ENCODE measurements around the gene PAPPA2.

The PAPPA2 gene

GRCh38 chr1:176850871-176851270, 387.9 kb downstream of the PAPPA2 start:
- H3K4me3 ChIP-seq (ENCODE audit: low read depth in 1 of 2, low read length in 2 of 2) = no peak overlapping the region
- H3K9ac ChIP-seq (ENCODE audit: low read length) = no peak overlapping the region
- no peaks in the 10 kb centered on the region for H3K27me3 ChIP-seq (ENCODE audit: control insufficient read depth in 1 of 2, insufficient read depth in 2 of 2, low read length in 2 of 2)
- no peaks in the 10 kb centered on the region for H3K9me3 ChIP-seq (ENCODE audit: low read length)
- no peak overlapping the region for H3K27ac ChIP-seq (ENCODE audit: low read depth, low read length)
- no peaks in the 10 kb centered on the region for H3K36me3 ChIP-seq (ENCODE audit: insufficient read depth, low read length)
- peaks cover 18% of the 10 kb centered on the region for H3K4me1 ChIP-seq (ENCODE audit: insufficient read depth, low read length)

GRCh38 chr1:176852124-176852523, 389.1 kb downstream of the PAPPA2 start:
- peaks cover 6% of the 10 kb centered on the region for H3K4me1 ChIP-seq (ENCODE audit: insufficient read depth, low read length)
- no peak overlapping the region for H3K4me3 ChIP-seq (ENCODE audit: low read depth in 1 of 2, low read length in 2 of 2)
- no peak overlapping the region for H3K27ac ChIP-seq (ENCODE audit: low read depth, low read length)
- no peaks in the 10 kb centered on the region for H3K36me3 ChIP-seq (ENCODE audit: insufficient read depth, low read length)
- H3K9me3 ChIP-seq (ENCODE audit: low read length) = no peaks in the 10 kb centered on the region
- H3K27me3 ChIP-seq (ENCODE audit: control insufficient read depth in 1 of 2, insufficient read depth in 2 of 2, low read length in 2 of 2) = no peaks in the 10 kb centered on the region
- no peak overlapping the region for H3K9ac ChIP-seq (ENCODE audit: low read length)

GRCh38 chr1:176853503-176853902, 390.5 kb downstream of the PAPPA2 start:
- no peaks in the 10 kb centered on the region for H3K36me3 ChIP-seq (ENCODE audit: insufficient read depth, low read length)
- H3K4me3 ChIP-seq (ENCODE audit: low read depth in 1 of 2, low read length in 2 of 2) = no peak overlapping the region
- H3K27ac ChIP-seq (ENCODE audit: low read depth, low read length) = no peak overlapping the region
- H3K9me3 ChIP-seq (ENCODE audit: low read length) = no peaks in the 10 kb centered on the region
- no peak overlapping the region for H3K9ac ChIP-seq (ENCODE audit: low read length)
- no peaks in the 10 kb centered on the region for H3K27me3 ChIP-seq (ENCODE audit: control insufficient read depth in 1 of 2, insufficient read depth in 2 of 2, low read length in 2 of 2)
- peaks cover 11% of the 10 kb centered on the region for H3K4me1 ChIP-seq (ENCODE audit: insufficient read depth, low read length)

- H3K4me1 ChIP-seq (ENCODE audit: insufficient read depth, low read length) = peaks cover 14% of the 10 kb centered on the region
- no peaks in the 10 kb centered on the region for H3K36me3 ChIP-seq (ENCODE audit: insufficient read depth, low read length)
- no peaks in the 10 kb centered on the region for H3K9me3 ChIP-seq (ENCODE audit: low read length)
- H3K27me3 ChIP-seq (ENCODE audit: control insufficient read depth in 1 of 2, insufficient read depth in 2 of 2, low read length in 2 of 2) = no peaks in the 10 kb centered on the region
- H3K9ac ChIP-seq (ENCODE audit: low read length) = no peak overlapping the region
- no peak overlapping the region for H3K27ac ChIP-seq (ENCODE audit: low read depth, low read length)
- no peak overlapping the region for H3K4me3 ChIP-seq (ENCODE audit: low read depth in 1 of 2, low read length in 2 of 2)
Observed at GRCh38 chr1:176854121-176854520, 391.1 kb downstream of the PAPPA2 start.

DNA sequence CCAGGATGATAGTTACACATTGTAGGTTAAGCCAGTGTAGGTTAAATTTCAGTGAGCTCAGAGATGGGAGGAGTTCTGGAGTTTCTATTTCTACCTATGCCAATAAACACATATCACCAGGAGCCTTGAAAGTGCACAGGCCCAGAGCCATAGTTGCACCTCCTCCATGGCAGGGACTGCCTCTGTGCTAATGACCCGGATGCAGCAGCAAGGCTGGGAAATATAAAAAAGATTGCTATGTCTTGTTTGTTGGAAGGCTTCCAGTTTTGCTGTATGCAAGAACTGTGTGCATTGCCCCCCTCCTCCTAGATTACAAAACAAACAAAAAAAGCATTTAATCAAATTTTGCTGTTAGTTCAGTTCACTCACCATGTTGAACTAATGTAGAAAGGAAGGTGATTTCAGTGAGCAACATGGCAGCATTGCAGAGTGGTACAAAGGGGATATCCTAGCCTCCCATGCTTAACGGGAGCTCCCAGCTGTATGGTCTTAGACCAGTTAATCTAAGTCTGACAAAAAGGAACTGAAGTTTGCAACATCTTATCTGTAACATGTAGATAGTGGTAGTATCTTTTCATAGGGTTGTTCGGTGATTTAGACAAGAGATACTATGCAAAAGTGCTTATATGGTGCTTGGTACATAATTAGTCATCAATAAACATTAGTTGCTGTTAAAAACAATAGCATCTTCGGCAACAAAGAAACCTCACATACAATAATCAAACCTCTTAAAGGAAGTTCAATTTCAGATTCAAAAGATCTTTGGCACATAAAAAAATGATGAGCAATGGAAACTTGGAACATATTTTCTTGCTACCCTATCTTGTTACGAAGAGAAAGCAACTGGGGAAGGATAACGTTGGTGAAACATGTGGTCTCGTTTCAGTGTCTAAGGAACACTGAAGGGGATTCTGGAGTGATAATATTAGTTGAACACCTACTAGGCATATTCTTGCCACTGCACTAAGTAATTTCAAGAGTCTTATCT, 392.1 kb downstream of the PAPPA2 start:
- no peaks in the 10 kb centered on the region for H3K9me3 ChIP-seq (ENCODE audit: low read length)
- no peaks in the 10 kb centered on the region for H3K27me3 ChIP-seq (ENCODE audit: control insufficient read depth in 1 of 2, insufficient read depth in 2 of 2, low read length in 2 of 2)
- H3K27ac ChIP-seq (ENCODE audit: low read depth, low read length) = no peak overlapping the region
- no peaks in the 10 kb centered on the region for H3K36me3 ChIP-seq (ENCODE audit: insufficient read depth, low read length)
- H3K4me3 ChIP-seq (ENCODE audit: low read depth in 1 of 2, low read length in 2 of 2) = no peak overlapping the region
- H3K4me1 ChIP-seq (ENCODE audit: insufficient read depth, low read length) = peaks cover 14% of the 10 kb centered on the region
- H3K9ac ChIP-seq (ENCODE audit: low read length) = no peak overlapping the region

- Histone ChIP-seq H3K9ac (ENCODE audit: low read length) (no peak overlapping the region), H3K27ac (ENCODE audit: low read depth, low read length) (no peak overlapping the region), H3K4me1 (ENCODE audit: insufficient read depth, low read length) (peaks cover 14% of the 10 kb centered on the region), H3K4me3 (ENCODE audit: low read depth in 1 of 2, low read length in 2 of 2) (no peak overlapping the region), H3K9me3 (ENCODE audit: low read length) (no peaks in the 10 kb centered on the region), H3K36me3 (ENCODE audit: insufficient read depth, low read length) (no peaks in the 10 kb centered on the region), H3K27me3 (ENCODE audit: control insufficient read depth in 1 of 2, insufficient read depth in 2 of 2, low read length in 2 of 2) (no peaks in the 10 kb centered on the region)
Observed at GRCh38 chr1:176857632-176858031, 394.7 kb downstream of the PAPPA2 start.

- no peak overlapping the region for H3K4me3 ChIP-seq (ENCODE audit: low read depth in 1 of 2, low read length in 2 of 2)
- no peaks in the 10 kb centered on the region for H3K27me3 ChIP-seq (ENCODE audit: control insufficient read depth in 1 of 2, insufficient read depth in 2 of 2, low read length in 2 of 2)
- no peak overlapping the region for H3K9ac ChIP-seq (ENCODE audit: low read length)
- peaks cover 14% of the 10 kb centered on the region for H3K4me1 ChIP-seq (ENCODE audit: insufficient read depth, low read length)
- H3K36me3 ChIP-seq (ENCODE audit: insufficient read depth, low read length) = no peaks in the 10 kb centered on the region
- H3K27ac ChIP-seq (ENCODE audit: low read depth, low read length) = no peak overlapping the region
- no peaks in the 10 kb centered on the region for H3K9me3 ChIP-seq (ENCODE audit: low read length)
Observed at GRCh38 chr1:176858433-176858916, 395.5 kb downstream of the PAPPA2 start.

- no peak overlapping the region for H3K4me3 ChIP-seq (ENCODE audit: low read depth in 1 of 2, low read length in 2 of 2)
- no peak overlapping the region for H3K9ac ChIP-seq (ENCODE audit: low read length)
- H3K4me1 ChIP-seq (ENCODE audit: insufficient read depth, low read length) = peaks cover 2% of the 10 kb centered on the region
- no peaks in the 10 kb centered on the region for H3K27me3 ChIP-seq (ENCODE audit: control insufficient read depth in 1 of 2, insufficient read depth in 2 of 2, low read length in 2 of 2)
- no peaks in the 10 kb centered on the region for H3K9me3 ChIP-seq (ENCODE audit: low read length)
- no peaks in the 10 kb centered on the region for H3K36me3 ChIP-seq (ENCODE audit: insufficient read depth, low read length)
- no peak overlapping the region for H3K27ac ChIP-seq (ENCODE audit: low read depth, low read length)
Observed at GRCh38 chr1:176863613-176864012, 400.6 kb downstream of the PAPPA2 start.

- Histone ChIP-seq H3K36me3 (ENCODE audit: insufficient read depth, low read length) (no peaks in the 10 kb centered on the region), H3K27me3 (ENCODE audit: control insufficient read depth in 1 of 2, insufficient read depth in 2 of 2, low read length in 2 of 2) (no peaks in the 10 kb centered on the region), H3K4me1 (ENCODE audit: insufficient read depth, low read length) (peaks cover under 1% of the 10 kb centered on the region), H3K4me3 (ENCODE audit: low read depth in 1 of 2, low read length in 2 of 2) (no peak overlapping the region), H3K27ac (ENCODE audit: low read depth, low read length) (no peak overlapping the region), H3K9ac (ENCODE audit: low read length) (no peak overlapping the region), H3K9me3 (ENCODE audit: low read length) (no peaks in the 10 kb centered on the region)
Observed at GRCh38 chr1:176864211-176864610, 401.2 kb downstream of the PAPPA2 start.

- Histone ChIP-seq H3K36me3 (ENCODE audit: insufficient read depth, low read length) (no peaks in the 10 kb centered on the region), H3K27ac (ENCODE audit: low read depth, low read length) (no peak overlapping the region), H3K27me3 (ENCODE audit: control insufficient read depth in 1 of 2, insufficient read depth in 2 of 2, low read length in 2 of 2) (no peaks in the 10 kb centered on the region), H3K9ac (ENCODE audit: low read length) (no peak overlapping the region), H3K4me1 (ENCODE audit: insufficient read depth, low read length) (peaks cover 8% of the 10 kb centered on the region), H3K9me3 (ENCODE audit: low read length) (no peaks in the 10 kb centered on the region), H3K4me3 (ENCODE audit: low read depth in 1 of 2, low read length in 2 of 2) (no peak overlapping the region)
Observed at GRCh38 chr1:176866011-176866714, 403.2 kb downstream of the PAPPA2 start.

GRCh38 chr1:176869577-176869976, 406.6 kb downstream of the PAPPA2 start:
- no peak overlapping the region for H3K27ac ChIP-seq (ENCODE audit: low read depth, low read length)
- H3K27me3 ChIP-seq (ENCODE audit: control insufficient read depth in 1 of 2, insufficient read depth in 2 of 2, low read length in 2 of 2) = no peaks in the 10 kb centered on the region
- no peak overlapping the region for H3K4me3 ChIP-seq (ENCODE audit: low read depth in 1 of 2, low read length in 2 of 2)
- no peak overlapping the region for H3K9ac ChIP-seq (ENCODE audit: low read length)
- no peaks in the 10 kb centered on the region for H3K9me3 ChIP-seq (ENCODE audit: low read length)
- peaks cover 12% of the 10 kb centered on the region for H3K4me1 ChIP-seq (ENCODE audit: insufficient read depth, low read length)
- no peaks in the 10 kb centered on the region for H3K36me3 ChIP-seq (ENCODE audit: insufficient read depth, low read length)

Measured in muscle layer of colon (tissue), 2 donors.